HUDEP-2 (cell line): Measurements from ENCODE around the gene OSM.

Experiments
- DNase-seq, 76 experiments: peaks; one replicate each; lab custom pipeline; 2025; ENCODE audit not compliant: unreplicated experiment in 76 of 76; lab: John Stamatoyannopoulos, UW

Gene OSM

GRCh38 chr22:30286331-30286730 is 19.7 kb upstream of the OSM start:
- DNase-seq, result no peak

DNA sequence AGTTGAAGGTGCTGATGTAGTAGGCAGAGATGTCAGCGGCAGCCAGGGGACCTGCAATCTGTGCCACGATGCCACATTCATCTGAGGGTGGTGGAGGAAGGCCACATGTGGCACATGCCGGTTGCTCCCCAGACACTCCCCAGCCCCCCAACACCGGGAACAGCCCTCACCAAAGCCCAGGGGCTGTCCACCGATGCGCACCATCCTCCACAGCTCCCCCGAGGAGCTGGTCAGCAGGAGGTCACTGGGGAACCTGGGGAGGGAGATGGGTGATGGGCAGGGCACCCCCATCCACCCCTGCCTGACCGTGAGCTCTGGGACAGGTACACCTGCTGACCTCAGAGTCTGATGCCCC is 19.2 kb upstream of the OSM start:
- DNase-seq, result no peak

GRCh38 chr22:30285176-30285845 is 18.7 kb upstream of the OSM start:
- no peak for DNase-seq

- no peak for DNase-seq
Observed at GRCh38 chr22:30284666-30285065, 18.0 kb upstream of the OSM start.

DNA sequence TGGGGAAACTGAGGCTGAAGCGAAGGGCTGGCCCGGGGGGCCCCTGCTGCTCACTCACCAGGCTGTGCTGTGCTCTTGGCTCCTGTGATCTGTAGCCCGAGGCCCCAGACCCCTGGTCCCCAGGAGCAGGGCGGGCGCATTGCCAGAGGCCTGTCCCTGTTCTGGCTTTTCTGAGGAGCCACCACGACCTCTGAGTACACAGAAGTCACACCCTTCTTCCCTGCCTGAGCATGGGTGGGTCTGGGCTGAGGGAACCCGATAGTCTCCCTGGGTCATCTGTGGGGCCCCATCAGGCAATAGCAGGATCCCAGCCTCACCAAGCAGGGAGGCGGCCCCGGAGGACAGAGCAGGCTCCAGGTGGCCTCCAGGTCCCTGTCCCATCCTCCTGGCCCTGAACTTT is 17.5 kb upstream of the OSM start:
- DNase-seq, result peak; percentile 36 to 96 (median 82)

GRCh38 chr22:30283342-30283741 is 16.7 kb upstream of the OSM start:
- DNase-seq, result peak in 5 of 76 experiments; percentile 8 to 29 (median 23)

DNA sequence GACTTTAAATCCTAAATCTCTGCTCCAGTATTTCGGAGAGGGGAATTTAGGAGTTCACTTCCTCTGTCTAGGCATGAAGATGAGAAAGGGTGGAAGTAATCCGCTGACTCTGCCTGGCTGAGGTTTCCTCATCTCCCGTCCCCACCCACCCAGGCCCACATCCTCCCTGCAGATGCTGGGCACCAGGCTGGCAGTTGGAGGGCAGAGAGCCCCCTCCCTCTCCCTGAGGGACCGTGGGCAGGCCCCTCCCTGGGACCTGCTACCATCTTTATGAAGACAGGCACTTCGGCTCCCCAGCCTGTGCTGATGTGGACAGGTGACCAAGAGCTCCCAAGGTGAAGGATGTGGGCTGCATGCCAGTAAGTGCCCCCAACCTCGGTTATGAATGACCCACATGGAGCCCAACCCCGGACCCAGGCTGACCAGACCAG is 16.0 kb upstream of the OSM start:
- peak in 1 of 76 experiments; percentile 33 for DNase-seq

- DNase-seq, result no peak
Observed at GRCh38 chr22:30280505-30280904, 13.9 kb upstream of the OSM start.

DNA sequence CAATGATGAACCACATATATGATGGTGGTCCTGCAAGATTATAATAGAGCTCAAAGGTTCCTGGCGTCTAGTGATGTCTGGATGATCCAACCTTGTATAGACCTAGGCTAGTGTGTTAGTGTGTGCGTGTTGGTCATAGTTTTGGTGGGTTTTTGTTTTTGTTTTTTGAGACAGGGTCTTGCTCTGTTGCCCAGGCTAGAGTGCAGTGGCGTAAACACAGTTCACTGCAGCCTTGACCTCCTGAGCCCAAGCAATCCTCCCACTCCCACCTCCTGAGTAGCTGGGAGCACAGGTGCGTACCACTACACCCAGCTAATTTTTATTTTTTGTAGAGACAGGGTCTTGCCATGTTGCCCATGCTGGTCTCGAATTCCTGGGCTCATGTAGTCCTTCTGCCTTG is 13.3 kb upstream of the OSM start:
- no peak for DNase-seq

DNA sequence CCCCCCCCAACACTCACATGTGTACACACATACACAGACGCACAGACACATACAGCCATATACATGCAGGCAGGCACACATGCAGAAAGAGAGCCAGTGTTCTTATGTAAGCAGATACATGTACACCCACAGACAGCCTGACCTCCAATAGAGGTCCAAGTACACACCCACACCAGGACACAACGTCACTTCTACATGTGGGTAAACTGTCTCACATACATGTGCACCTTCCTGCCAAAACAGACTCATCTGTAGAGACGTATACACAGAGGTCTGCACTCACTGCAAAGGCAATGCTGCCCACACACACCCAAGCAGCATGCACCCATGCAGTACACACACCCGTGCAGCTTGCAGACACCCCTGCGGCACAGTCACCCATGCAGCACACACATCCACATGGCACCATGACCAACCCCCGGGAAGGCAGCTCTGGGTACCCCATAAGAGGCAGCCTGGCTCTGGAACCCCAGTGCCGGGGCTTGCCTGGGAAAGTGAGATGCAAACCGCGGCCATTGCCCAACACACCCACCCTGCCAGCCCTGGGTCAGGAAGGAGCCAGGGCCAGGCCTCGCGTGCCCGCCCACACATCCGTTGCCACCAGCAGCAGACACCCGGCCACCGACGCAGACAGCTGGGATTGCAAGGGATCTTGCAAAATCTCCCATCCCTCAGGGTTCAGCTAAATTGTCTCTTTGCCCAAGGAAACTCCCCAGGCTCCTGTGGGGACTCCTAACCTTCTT is 12.6 kb upstream of the OSM start:
- peak in 9 of 76 experiments; percentile 14 to 38 (median 24) for DNase-seq

- DNase-seq, result peak in 1 of 76 experiments; percentile 9
Observed at GRCh38 chr22:30277547-30278344, 11.1 kb upstream of the OSM start.

- no peak for DNase-seq
Observed at GRCh38 chr22:30276039-30276438, 9.4 kb upstream of the OSM start.

GRCh38 chr22:30275625-30276024 is 9.0 kb upstream of the OSM start:
- no peak for DNase-seq

DNA sequence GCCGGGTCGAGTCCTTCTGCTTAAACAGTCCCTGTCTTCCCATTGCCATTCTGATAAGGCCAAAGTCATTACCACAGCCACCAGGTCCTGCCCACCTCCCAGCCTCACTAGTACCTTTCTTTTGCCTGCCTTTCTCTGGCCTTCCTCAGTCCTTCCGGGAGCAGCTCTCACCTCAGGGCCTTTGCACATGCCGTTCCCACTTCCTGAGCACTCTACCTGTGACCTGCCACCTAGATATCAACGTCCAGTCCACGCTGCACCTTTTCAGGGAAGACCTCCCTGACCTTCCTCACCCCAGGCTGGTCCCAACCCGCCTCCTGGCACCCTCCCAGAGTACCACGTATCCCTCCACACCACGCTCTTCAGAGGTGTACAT is 7.8 kb upstream of the OSM start:
- no peak for DNase-seq

DNA sequence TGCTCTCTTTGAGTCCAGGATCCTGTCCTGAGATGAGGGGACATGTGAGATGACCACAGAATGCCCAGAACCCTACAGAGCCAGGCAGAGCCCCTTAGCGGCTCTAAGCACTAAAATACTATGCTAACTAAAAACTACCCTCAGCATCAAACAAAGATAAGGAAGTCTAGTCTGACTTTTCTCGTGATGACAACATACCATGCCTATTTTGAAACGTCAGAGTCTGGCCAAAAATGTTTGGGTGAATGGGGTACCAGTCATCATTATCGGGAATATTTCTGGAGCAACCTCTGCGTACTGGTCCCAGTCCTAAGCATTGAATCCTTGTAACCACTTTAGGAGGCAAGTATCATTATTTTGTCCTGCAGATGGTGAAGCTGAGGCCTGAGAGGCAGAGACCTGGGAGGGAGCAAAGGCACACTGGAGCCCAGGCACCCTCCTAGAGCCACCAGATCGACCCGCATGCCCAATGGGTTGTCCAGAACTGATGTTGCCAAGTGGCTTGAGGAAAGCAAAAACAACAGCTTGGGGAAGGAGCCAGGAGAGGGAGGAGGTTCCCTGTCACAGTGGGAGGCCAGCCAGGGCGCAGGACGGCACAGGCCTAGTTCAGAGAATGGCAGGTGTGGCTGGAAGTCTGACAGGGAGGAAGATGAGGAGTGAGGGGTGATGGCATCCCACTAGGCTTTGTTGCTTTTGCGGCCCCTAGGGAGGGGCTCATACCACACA is 7.2 kb upstream of the OSM start:
- no peak for DNase-seq

DNA sequence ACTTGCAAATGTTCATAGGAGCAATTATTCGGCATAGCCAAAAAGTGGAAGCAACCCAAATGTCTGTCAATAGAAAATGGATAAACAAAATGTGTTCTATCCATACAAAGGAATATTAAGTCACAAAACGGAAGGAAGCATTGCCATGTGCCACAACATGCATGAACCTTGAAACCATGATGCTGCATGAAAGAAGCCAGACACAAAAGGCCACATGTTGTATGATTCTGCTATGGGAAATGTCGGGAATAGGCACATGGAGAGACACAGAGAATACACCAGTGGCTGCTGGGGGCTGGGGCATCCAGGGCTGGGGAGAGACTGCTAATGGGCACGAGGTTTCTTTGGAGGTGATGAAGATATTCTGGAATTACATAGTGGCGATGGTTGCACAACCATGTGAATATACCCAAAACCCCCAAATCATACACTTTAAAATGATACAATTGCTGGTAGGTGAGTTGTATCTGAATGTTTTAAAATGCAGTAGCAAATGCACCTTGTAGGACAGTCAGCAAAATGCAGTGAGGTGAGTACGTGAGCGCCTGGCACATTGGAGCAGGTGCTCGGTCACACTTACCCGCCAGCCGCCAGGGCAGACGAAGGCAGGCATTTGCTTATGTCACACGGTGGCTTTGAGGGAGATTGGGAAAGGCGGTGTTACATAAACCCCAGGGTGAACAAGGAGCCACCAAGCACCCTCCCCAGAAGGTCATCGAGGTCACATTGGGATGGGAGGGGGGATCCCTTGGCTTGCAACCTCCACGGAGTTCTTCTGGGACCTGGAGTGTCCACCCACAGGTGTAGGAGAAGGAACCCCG is 6.3 kb upstream of the OSM start:
- no peak for DNase-seq

GRCh38 chr22:30270832-30271231 is 4.2 kb upstream of the OSM start:
- DNase-seq, result no peak

DNA sequence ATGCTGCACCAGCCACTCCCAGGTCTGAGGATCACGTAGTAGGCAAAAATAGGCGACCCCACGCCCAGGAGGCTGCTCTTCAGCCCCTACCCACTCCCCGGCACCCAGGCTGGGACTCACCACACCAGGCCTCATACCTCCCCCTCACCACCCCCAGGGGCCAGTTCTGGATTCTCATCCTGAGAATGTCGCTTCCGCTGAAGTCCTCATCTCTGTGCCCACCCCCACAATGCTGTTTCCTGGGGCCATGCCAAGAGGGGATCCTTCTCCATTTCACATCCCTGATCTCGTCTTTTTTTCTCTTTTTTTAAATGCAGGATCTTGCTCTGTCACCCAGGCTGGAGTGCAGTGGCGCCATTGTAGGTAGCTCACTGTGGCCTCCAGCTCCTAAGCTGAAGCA is 1.7 kb upstream of the OSM start:
- no peak for DNase-seq

DNA sequence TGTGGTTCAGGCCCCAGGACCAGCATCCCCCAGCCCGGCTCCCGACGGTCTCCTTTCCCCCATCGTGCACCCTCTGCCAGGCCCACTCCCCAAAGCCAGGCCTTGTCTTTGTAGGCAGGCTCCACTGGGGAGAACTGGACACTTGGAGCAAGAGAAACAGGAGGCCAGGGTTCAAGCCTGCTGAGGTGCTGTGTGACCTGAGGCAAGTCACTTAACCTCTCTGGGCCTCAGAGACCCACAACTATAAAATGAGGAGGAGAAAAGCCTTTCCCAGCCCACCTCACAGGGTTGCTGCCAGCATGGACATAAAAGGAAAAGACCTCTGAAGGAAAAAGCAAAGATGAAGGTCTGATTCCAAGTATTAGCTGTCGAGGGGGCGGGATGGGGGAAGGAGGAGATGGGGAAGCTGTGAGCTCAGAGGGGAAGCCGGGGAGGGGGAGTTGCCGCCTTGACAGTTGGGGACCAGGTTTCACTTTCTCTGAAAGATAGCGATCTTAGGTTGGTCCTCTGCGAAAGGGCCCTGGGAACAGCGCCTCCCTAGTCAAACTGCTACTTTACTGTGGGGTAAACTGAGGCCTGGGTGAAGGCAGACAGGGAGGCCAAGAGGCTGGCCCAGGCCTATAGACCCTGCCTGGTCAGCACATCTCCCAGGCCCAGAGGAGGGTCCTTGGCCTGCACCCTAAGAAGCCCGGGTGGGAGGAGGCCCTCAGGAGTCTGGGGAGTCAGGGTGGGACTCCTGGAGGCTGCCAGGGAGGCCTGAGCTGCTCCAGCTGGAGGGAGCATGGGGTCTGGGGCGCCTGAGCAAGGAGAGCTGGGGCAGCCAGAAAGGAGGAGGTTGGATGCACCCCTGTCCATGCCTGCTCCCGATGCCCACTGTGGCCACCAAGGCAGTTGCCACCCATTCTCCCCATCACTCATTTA is 991 bp upstream of the OSM start:
- peak in 31 of 76 experiments; percentile 17 to 69 (median 35) for DNase-seq
